H9 (cell line): ENCODE measurements around the gene OR5A2. TPM values are rescaled to one million over a fixed set of nuclear protein-coding genes. Genes with fewer than 3 reads are reported as not detected.

Source experiments
- DNase-seq: peaks from one replicate; pipeline ENCODE4 v3.0.0-alpha.2; 2017
- H2AFZ ChIP-seq: one replicate; pipeline ENCODE4 v1.6.1; 2013; ENCODE audit warnings: mild to moderate bottlenecking, low read length, control low read depth, moderate library complexity
- H2AK5ac ChIP-seq: 2 replicates; pipeline ENCODE4 v1.6.1; 2013; ENCODE audit warnings: low read length, control low read depth, mixed read lengths; ENCODE audit not compliant: insufficient read length
- H2BK120ac ChIP-seq: one replicate; pipeline ENCODE4 v1.6.1; 2013; ENCODE audit warnings: low read depth, mild to moderate bottlenecking, low read length, control low read depth, inconsistent platforms; ENCODE audit not compliant: poor library complexity, severe bottlenecking
- H2BK12ac ChIP-seq: 2 replicates; pipeline ENCODE4 v1.6.1; 2013; ENCODE audit warnings: low read length, control low read depth, mixed read lengths, low read depth; ENCODE audit not compliant: insufficient read length
- H2BK15ac ChIP-seq: 2 replicates; pipeline ENCODE4 v1.6.1; 2013; ENCODE audit warnings: low read depth, low read length, control low read depth
- H2BK20ac ChIP-seq: one replicate; pipeline ENCODE4 v1.6.1; 2013; ENCODE audit warnings: low read depth, mild to moderate bottlenecking, low read length, control low read depth, inconsistent platforms; ENCODE audit not compliant: poor library complexity, severe bottlenecking
- H2BK5ac ChIP-seq: 2 replicates; pipeline ENCODE4 v1.6.1; 2013; ENCODE audit warnings: low read length, control low read depth, mixed read lengths; ENCODE audit not compliant: insufficient read length
- H3K14ac ChIP-seq: 2 replicates; pipeline ENCODE4 v1.6.1; 2013; ENCODE audit warnings: low read length, control low read depth; ENCODE audit not compliant: insufficient read depth
- H3K18ac ChIP-seq: 2 replicates; pipeline ENCODE4 v1.6.1; 2013; ENCODE audit warnings: low read depth, mild to moderate bottlenecking, mixed read lengths, low read length, control low read depth; ENCODE audit not compliant: insufficient read length
- H3K23ac ChIP-seq: 2 replicates; pipeline ENCODE4 v1.6.1; 2013; ENCODE audit warnings: low read length, control low read depth, mixed read lengths, low read depth; ENCODE audit not compliant: insufficient read length
- H3K23me2 ChIP-seq: 2 replicates; pipeline ENCODE4 v1.6.1; 2013; ENCODE audit warnings: low read depth, mild to moderate bottlenecking, mixed read lengths, low read length, control low read depth; ENCODE audit not compliant: insufficient read length, poor library complexity, severe bottlenecking
- H3K27ac ChIP-seq: 2 replicates; pipeline ENCODE4 v1.5.1; 2013; ENCODE audit warnings: low read length, control low read depth, mixed read lengths, low read depth; ENCODE audit not compliant: insufficient read length
- H3K27me3 ChIP-seq: 2 replicates; pipeline ENCODE4 v1.6.1; 2013; ENCODE audit warnings: low read length, control low read depth, inconsistent platforms; ENCODE audit not compliant: insufficient read depth
- H3K4ac ChIP-seq: 2 replicates; pipeline ENCODE4 v1.6.1; 2013; ENCODE audit warnings: low read depth, mild to moderate bottlenecking, control low read depth, inconsistent platforms, low read length, moderate library complexity
- H3K4me1 ChIP-seq: 2 replicates; pipeline ENCODE4 v1.6.1; 2013; ENCODE audit warnings: low read length, control low read depth, inconsistent platforms; ENCODE audit not compliant: insufficient read depth
- H3K4me2 ChIP-seq: 2 replicates; pipeline ENCODE4 v1.6.1; 2013; ENCODE audit warnings: low read length, control low read depth, mixed read lengths; ENCODE audit not compliant: insufficient read length, insufficient read depth
- H3K56ac ChIP-seq: 2 replicates; pipeline ENCODE4 v1.6.1; 2013; ENCODE audit warnings: low read depth, mild to moderate bottlenecking, mixed read lengths, low read length, control low read depth; ENCODE audit not compliant: insufficient read length
- H3K79me1 ChIP-seq: 2 replicates; pipeline ENCODE4 v1.6.1; 2013; ENCODE audit warnings: low read depth, mild to moderate bottlenecking, moderate library complexity, low read length, control low read depth, inconsistent platforms; ENCODE audit not compliant: insufficient read depth, poor library complexity, severe bottlenecking
- H3K79me2 ChIP-seq: 2 replicates; pipeline ENCODE4 v1.6.1; 2013; ENCODE audit warnings: low read length, control low read depth, inconsistent platforms; ENCODE audit not compliant: insufficient read depth
- H3K9ac ChIP-seq: 2 replicates; pipeline ENCODE4 v1.6.1; 2013; ENCODE audit warnings: low read length, control low read depth, mixed read lengths; ENCODE audit not compliant: insufficient read length; ENCODE audit errors: extremely low read depth
- H3K9me3 ChIP-seq: one replicate; pipeline ENCODE4 v1.6.1; 2013; ENCODE audit warnings: low read depth, low read length, inconsistent platforms; ENCODE audit not compliant: control insufficient read depth
- H3T11ph ChIP-seq: one replicate; pipeline ENCODE4 v1.6.1; 2013; ENCODE audit warnings: mild to moderate bottlenecking, low read length, control low read depth, inconsistent platforms
- H4K20me1 ChIP-seq: one replicate; pipeline ENCODE4 v1.6.1; 2013; ENCODE audit not compliant: control insufficient read depth, insufficient read length, insufficient read depth
- H4K5ac ChIP-seq: 2 replicates; pipeline ENCODE4 v1.6.1; 2013; ENCODE audit warnings: low read depth, mild to moderate bottlenecking, mixed read lengths, low read length, control low read depth; ENCODE audit not compliant: insufficient read length
- H4K8ac ChIP-seq: replicated peaks from 2 replicates; pipeline ENCODE4 v1.6.1; 2013; ENCODE audit warnings: low read length, control low read depth, mixed read lengths, low read depth; ENCODE audit not compliant: insufficient read length
- H4K91ac ChIP-seq: 2 replicates; pipeline ENCODE4 v1.6.1; 2013; ENCODE audit warnings: low read depth, mild to moderate bottlenecking, moderate library complexity, mixed read lengths, low read length, control low read depth; ENCODE audit not compliant: insufficient read length
- H3K27ac Mint-ChIP-seq, 3 experiments: 2 replicates in 2 of 3; 3 replicates in 1 of 3; pipeline ENCODE4 v1.8.0; 2020 to 2021; ENCODE audit warnings: mixed read lengths in 3 of 3, mild to moderate bottlenecking in 1 of 3, moderate library complexity in 1 of 3
- H3K27me3 Mint-ChIP-seq: 2 replicates; pipeline ENCODE4 v1.8.0; 2021; ENCODE audit warnings: low read depth, mild to moderate bottlenecking, moderate library complexity, mixed read lengths
- H3K36me3 Mint-ChIP-seq, 3 experiments: 2 replicates in 2 of 3; 3 replicates in 1 of 3; pipeline ENCODE4 v1.8.0; 2020 to 2021; ENCODE audit warnings: low read depth in 3 of 3, mixed read lengths in 3 of 3; ENCODE audit not compliant: insufficient read depth in 1 of 3
- H3K4me1 Mint-ChIP-seq, 2 experiments: 2 replicates each; pipeline ENCODE4 v1.8.0; 2020; ENCODE audit warnings: mixed read lengths in 2 of 2
- H3K4me3 Mint-ChIP-seq, 2 experiments: 2 replicates in 1 of 2; 3 replicates in 1 of 2; pipeline ENCODE4 v1.8.0; 2020 to 2021; ENCODE audit warnings: mild to moderate bottlenecking in 2 of 2, mixed read lengths in 2 of 2, moderate library complexity in 1 of 2
- H3K9me3 Mint-ChIP-seq, 2 experiments: 2 replicates in 1 of 2; 3 replicates in 1 of 2; pipeline ENCODE4 v1.8.0; 2020; ENCODE audit warnings: mild to moderate bottlenecking in 2 of 2, mixed read lengths in 2 of 2, moderate library complexity in 1 of 2
- CTCF ChIP-seq: fragments of 200-600 bp; sonication (generic); conservative IDR thresholded peaks from 3 replicates; pipeline ENCODE4 v1.8.0; 2021; ENCODE audit warnings: antibody characterized with exemption, mild to moderate bottlenecking
- total RNA-seq: library from RNA; stranded (reverse); gene quantifications from 2 replicates; pipeline ENCODE4 v1.2.1, GENCODE V29; 2021

Gene OR5A2
- total RNA-seq, 1 experiment from 2014 or later, result not detected

- Histone ChIP-seq H4K5ac (no peak overlapping the region), H3K4me1 (peaks cover 5% of the 10 kb centered on the region; the same call in 1 of the 2 replicates), H3K18ac (no peak overlapping the region), H3K56ac (no peak overlapping the region), H3K27ac (peak overlapping the region; percentile 20), H3K4ac (no peak overlapping the region), H4K8ac (no peak overlapping the region), H4K20me1 (no peaks in the 10 kb centered on the region), H2BK15ac (no peak overlapping the region), H2AFZ (no peak overlapping the region), H3K9me3 (no peaks in the 10 kb centered on the region), H3K9ac (no peak overlapping the region), H3K27me3 (no peaks in the 10 kb centered on the region), H2BK5ac (no peak overlapping the region), H3K4me2 (no peak overlapping the region), H2BK12ac (no peak overlapping the region), H3T11ph (no peak overlapping the region), H3K14ac (no peak overlapping the region), H3K23me2 (no peaks in the 10 kb centered on the region), H3K23ac (no peak overlapping the region), H2BK120ac (no peak overlapping the region), H3K79me2 (no peaks in the 10 kb centered on the region), H3K79me1 (no peaks in the 10 kb centered on the region), H4K91ac (no peak overlapping the region), H2AK5ac (no peak overlapping the region), H2BK20ac (no peak overlapping the region)
- TF ChIP-seq CTCF, result no peak
- peak overlapping the region; percentile 9 to 95 (median 91); a peak in 4 of 7 replicates for H3K27ac Mint-ChIP-seq
- H3K9me3 Mint-ChIP-seq, result no peaks in the 10 kb centered on the region; a peak in 2 of 5 replicates
- no peaks in the 10 kb centered on the region for H3K27me3 Mint-ChIP-seq
- H3K4me1 Mint-ChIP-seq, result peaks cover 26 to 28% of the 10 kb centered on the region in 2 experiments
- H3K4me3 Mint-ChIP-seq, result no peak overlapping the region; a peak in 1 of 5 replicates
- no peaks in the 10 kb centered on the region for H3K36me3 Mint-ChIP-seq
- no peak for DNase-seq
Observed at GRCh38 chr11:59427068-59427382, 812 bp upstream of the OR5A2 start.
